Heart right ventricle (tissue), 16 donors: Measurements from ENCODE around the gene TULP4. TPM values are rescaled to one million over a fixed set of nuclear protein-coding genes. Genes with fewer than 3 reads are reported as not detected.
"Not testable (repeated sequence)": the region's sequence is repeated elsewhere in the genome, so short reads cannot be mapped to it uniquely, and the experiment has no call there.

Source experiments
- ATAC-seq, 8 donors: fragments of 200-7000 bp; cut with Tn5 transposase; one replicate each; pipeline ENCODE4 v1.9.1; 2020; ENCODE audit warnings: mild to moderate bottlenecking in 8 of 8, moderate library complexity in 8 of 8, moderate number of reproducible peaks in 1 of 8
- DNase-seq, 2 donors: peaks; one replicate each; pipeline ENCODE4 v3.0.0-alpha.2; 2020
- H3K27ac ChIP-seq, 10 donors: fragments of 200-600 bp; sonication (generic) in 2 of 10; one replicate each; pipeline versions ENCODE4 v1.5.0 to v1.8.0; 2020 to 2022; ENCODE audit warnings: mild to moderate bottlenecking in 3 of 10
- H3K27me3 ChIP-seq, 7 donors: fragments of 200-600 bp; one replicate each; pipeline ENCODE4 v1.8.0; 2021 to 2022; ENCODE audit warnings: mild to moderate bottlenecking in 2 of 7
- H3K36me3 ChIP-seq, 9 donors: fragments of 200-600 bp; sonication (generic) in 1 of 9; one replicate each; pipeline versions ENCODE4 v1.5.0 to v1.8.0; 2020 to 2022; ENCODE audit warnings: mild to moderate bottlenecking in 2 of 9
- H3K4me1 ChIP-seq, 9 donors: fragments of 200-600 bp; sonication (generic) in 1 of 9; one replicate each; pipeline versions ENCODE4 v1.5.0 to v1.8.0; 2020 to 2022; ENCODE audit warnings: mild to moderate bottlenecking in 4 of 9
- H3K4me3 ChIP-seq, 10 donors: fragments of 200-600 bp; sonication (generic) in 2 of 10; one replicate each; pipeline versions ENCODE4 v1.5.0 to v1.8.0; 2020 to 2022; ENCODE audit warnings: mild to moderate bottlenecking in 7 of 10, moderate library complexity in 2 of 10
- H3K9me3 ChIP-seq, 11 donors: fragments of 200-600 bp in 10 of 11; sonication (generic) in 2 of 11; one replicate each; pipeline versions ENCODE4 v1.5.0 to v1.8.0; 2013 to 2022; ENCODE audit warnings: mild to moderate bottlenecking in 2 of 11, control low read depth in 1 of 11, moderate library complexity in 1 of 11
- CTCF ChIP-seq, 9 donors: fragments of 200-600 bp; sonication (generic) in 2 of 9; IDR thresholded peaks; one replicate each; pipeline versions ENCODE4 v1.5.0 to v1.8.0; 2021 to 2022; ENCODE audit warnings: antibody characterized with exemption in 9 of 9, mild to moderate bottlenecking in 5 of 9, moderate library complexity in 1 of 9
- WGBS, 2 donors: extraction: QIAGEN DNeasy Blood & Tissue Kit; methylation state at CpG; one replicate each; pipeline ENCODE4 v1.1.7; 2013; ENCODE audit warnings: inconsistent platforms in 1 of 2; 5-methylcytosine and 5-hydroxymethylcytosine counted together
- intact Hi-C, 10 donors: fragments of 100-400 bp; cut with DNase I; formaldehyde crosslinking; loops; one replicate each; pipeline versions ENCODE4 v1.11.1 to v1.14.2; 2022
- polyA plus RNA-seq, 2 donors: library from polyadenylated mRNA; stranded (reverse); fragments of 200-250 nt; gene quantifications; one replicate each; pipeline ENCODE4 v1.2.3, GENCODE V29; 2013
- total RNA-seq, 10 donors: library from RNA; stranded (reverse); fragmentation: NEBNext Ultra II Directional in 3 of 10; extraction: Animal tissue kit (Norgen Biotek cat#: 25700) in 3 of 10; gene quantifications; one replicate each; pipeline versions ENCODE4 v1.2.1 to v1.2.4, GENCODE V29; 2021 to 2023
- donor health status: Arrhythmogenic right ventricular cardiomyopathy.
- donor health status: ischemic (EF 13 %, LVEDD 7.1; RV severe dilation, severe dysfunction).
- donor health status: healthy with polysubstance abuse.
- donor health status: DM: no; HTN: yes; CAD: no.
- donor health status: DM: no; HTN: no; CAD: no.
- donor health status: ischemic (EF 25% LVEDD 6.9; RV normal size, moderate dysfunction).
- donor health status: ischemic (EF 25% LVEDD 5.7; RV mildly dilated, moderate dysfunction).
- donor health status: healthy.
- donor health status: DM: yes; HTN: yes; CAD: no.
- donor health status: Ischemic cardiomyopathy.
- donor health status: ischemic (EF 35%, LVEDD 5.7; RV mildly dilated, moderate dysfunction).
- donor health status: nonischemic (EF 11% LVEDD 7.7; RV severe dilation, severe dysfunction).
- donor health status: DM: yes; HTN: yes; CAD: no.
- donor health status: PGD.
- donor health status: ischemic (EF 29% LVEDD 5.4; RV normal size, mild dysfunction).
- donor health status: nonischemic (EF 23%, LVEDD 6.1; RV moderate dilation, normal function).

Gene TULP4
- total and polyA plus RNA-seq, 12 donors, result 2.1 to 127 (median 99.2) TPM

DNA sequence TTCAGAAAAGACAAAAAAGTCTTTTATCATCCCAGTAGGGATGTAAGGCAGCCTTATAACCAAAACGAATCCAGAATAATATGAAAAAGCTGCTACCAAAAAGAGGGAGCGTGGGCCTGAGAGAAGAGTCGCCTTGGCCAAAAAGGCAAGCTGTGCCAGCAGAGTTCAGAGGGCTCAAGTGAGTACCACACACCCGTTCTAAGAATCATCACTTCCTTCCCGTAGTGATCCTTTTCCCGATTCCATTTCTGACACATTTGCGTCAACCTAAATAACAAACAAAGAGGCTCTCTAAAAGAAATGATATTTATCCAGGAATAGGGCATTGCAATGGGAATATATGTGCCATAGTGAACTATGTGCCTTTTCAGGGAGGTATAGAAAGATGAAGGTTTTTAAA lies 243.8 kb downstream of the TULP4 start:
- TF ChIP-seq CTCF (IDR thresholded peaks at IDR 0.05), result no peak
- Histone ChIP-seq H3K27me3 (no peaks in the 10 kb centered on the region), H3K36me3 (no peaks in the 10 kb centered on the region), H3K27ac (no peak overlapping the region), H3K9me3 (no peaks in the 10 kb centered on the region), H3K4me3 (no peak overlapping the region), H3K4me1 (peaks cover 3 to 20% (median 11%) of the 10 kb centered on the region in 9 donors)
- no peak for DNase-seq
- 53 to 75% methylated on average over 7 of the region's 7 CpGs for WGBS, 2 donors
- intact Hi-C loops, result no loop called here
- no peak for ATAC-seq

GRCh38 chr6:158557110-158557509 lies 244.8 kb downstream of the TULP4 start:
- ATAC-seq, intact Hi-C loops, H3K4me3 ChIP-seq, DNase-seq, H3K27me3 ChIP-seq, H3K9me3 ChIP-seq, H3K36me3 ChIP-seq, H3K27ac ChIP-seq: not testable (repeated sequence)
- peaks cover 9 to 30% (median 18%) of the 10 kb centered on the region in 9 donors for H3K4me1 ChIP-seq
- WGBS, 2 donors, result 92 to 98% methylated on average over 3 of the region's 3 CpGs

- Histone ChIP-seq H3K27ac (no peak overlapping the region), H3K4me1 (peaks cover 9 to 36% (median 18%) of the 10 kb centered on the region in 9 donors), H3K27me3 (no peaks in the 10 kb centered on the region), H3K4me3 (no peak overlapping the region), H3K9me3 (no peaks in the 10 kb centered on the region), H3K36me3 (no peaks in the 10 kb centered on the region)
- WGBS, 2 donors, result 78% methylated on average over 5 of the region's 5 CpGs
- intact Hi-C loops, result no loop called here
- no peak for DNase-seq
- no peak for TF ChIP-seq CTCF (IDR thresholded peaks at IDR 0.05)
- ATAC-seq, result no peak
Measured at GRCh38 chr6:158557927-158558326, 245.7 kb downstream of the TULP4 start.

- 94 to 96% methylated on average over 14 of the region's 14 CpGs for WGBS, 2 donors
- TF ChIP-seq CTCF (IDR thresholded peaks at IDR 0.05), result no peak
- Histone ChIP-seq H3K27me3 (no peaks in the 10 kb centered on the region), H3K36me3 (peaks cover 0 to under 1% (median 0%) of the 10 kb centered on the region in 9 donors), H3K27ac (no peak overlapping the region), H3K4me3 (no peak overlapping the region), H3K9me3 (no peaks in the 10 kb centered on the region), H3K4me1 (peaks cover 9 to 43% (median 18%) of the 10 kb centered on the region in 9 donors)
- intact Hi-C loops, result no loop called here
- ATAC-seq (no peak), DNase-seq (no peak)
Measured at GRCh38 chr6:158558415-158559306, 246.4 kb downstream of the TULP4 start.
